HEK293 (cell line): Measurements from ENCODE around the gene CFAP410.

Source experiments
- CTCF ChIA-PET: fragments of 350-600 bp; formaldehyde crosslinking; extraction: SDS; loops from one replicate; lab custom pipeline; 2021; ENCODE audit warnings: antibody characterized with exemption; lab: Yijun Ruan, JAX
- POLR2A ChIA-PET: fragments of 300-600 bp; formaldehyde crosslinking; extraction: SDS; loops from one replicate; lab custom pipeline; 2020; ENCODE audit warnings: antibody characterized with exemption, inconsistent platforms; lab: Yijun Ruan, JAX
- H3K27ac ChIP-seq: fragments of 200-500 bp; sonication (Bioruptor generic); 2 replicates; pipeline ENCODE4 v1.5.1; 2014; ENCODE audit warnings: low read depth, low read length, control low read depth, inconsistent platforms; ENCODE audit errors: extremely low read depth
- H3K36me3 ChIP-seq, 2 experiments: fragments of 200-500 bp in 1 of 2; sonication (Bioruptor generic) in 1 of 2; 1 replicate in 1 of 2; 2 replicates in 1 of 2; pipeline ENCODE4 v1.5.1; 2014 to 2017; ENCODE audit warnings: inconsistent platforms in 2 of 2, low read length in 2 of 2; ENCODE audit not compliant: control insufficient read depth in 2 of 2, insufficient read depth in 1 of 2
- H3K4me1 ChIP-seq: fragments of 200-500 bp; sonication (Bioruptor generic); 2 replicates; pipeline ENCODE4 v1.5.1; 2014; ENCODE audit warnings: mild to moderate bottlenecking, low read length, inconsistent platforms; ENCODE audit not compliant: control insufficient read depth, insufficient read depth
- H3K4me3 ChIP-seq: 2 replicates; pipeline ENCODE4 v1.5.1; 2011; ENCODE audit warnings: low read depth, mild to moderate bottlenecking, control low read depth, low read length, moderate library complexity
- H3K9me3 ChIP-seq: fragments of 200-500 bp; sonication (Bioruptor generic); 2 replicates; pipeline ENCODE4 v1.5.1; 2014; ENCODE audit warnings: low read depth, low read length, inconsistent platforms; ENCODE audit not compliant: control insufficient read depth, insufficient read depth
- GLI2 ChIP-seq: fragments of 450-650 bp; formaldehyde crosslinking; IDR thresholded peaks from 2 replicates; pipeline ENCODE4; 2017; ENCODE audit warnings: missing biosample characterization, missing genetic modification characterization, low read depth, borderline replicate concordance
- GLI4 ChIP-seq: fragments of 450-650 bp; formaldehyde crosslinking; IDR thresholded peaks from 2 replicates; pipeline ENCODE4 v1.5.1; 2016; ENCODE audit warnings: missing biosample characterization, missing genetic modification characterization
- PRDM1 ChIP-seq: fragments of 450-650 bp; formaldehyde crosslinking; IDR thresholded peaks from 2 replicates; pipeline ENCODE4; 2016; ENCODE audit warnings: missing biosample characterization, missing genetic modification characterization
- TCF7L2 ChIP-seq: IDR thresholded peaks from 2 replicates; pipeline ENCODE4 v1.6.1; 2011; ENCODE audit warnings: low read depth, mild to moderate bottlenecking, inconsistent platforms, low read length, moderate library complexity, borderline replicate concordance
- ZBTB17 ChIP-seq: fragments of 450-650 bp; formaldehyde crosslinking; IDR thresholded peaks from 2 replicates; pipeline ENCODE4 v1.5.1; 2016; ENCODE audit warnings: missing biosample characterization, missing genetic modification characterization
- ZBTB20 ChIP-seq: fragments of 450-650 bp; formaldehyde crosslinking; IDR thresholded peaks from 2 replicates; pipeline ENCODE4 v1.5.1; 2016; ENCODE audit warnings: missing biosample characterization, missing genetic modification characterization
- ZIC2 ChIP-seq: fragments of 450-650 bp; formaldehyde crosslinking; IDR thresholded peaks from 2 replicates; pipeline ENCODE4 v1.5.1; 2016; ENCODE audit warnings: missing biosample characterization, missing genetic modification characterization
- ZNF155 ChIP-seq: fragments of 450-650 bp; formaldehyde crosslinking; IDR thresholded peaks from 2 replicates; pipeline ENCODE4 v1.5.1; 2016; ENCODE audit warnings: missing biosample characterization, missing genetic modification characterization
- ZNF2 ChIP-seq: fragments of 450-650 bp; formaldehyde crosslinking; IDR thresholded peaks from 2 replicates; pipeline ENCODE4 v1.5.1; 2016; ENCODE audit warnings: missing biosample characterization, missing genetic modification characterization
- ZNF350 ChIP-seq: fragments of 450-650 bp; formaldehyde crosslinking; IDR thresholded peaks from 2 replicates; pipeline ENCODE4 v1.5.0; 2017; ENCODE audit warnings: missing biosample characterization, mild to moderate bottlenecking, missing genetic modification characterization
- ZNF514 ChIP-seq: fragments of 450-650 bp; formaldehyde crosslinking; IDR thresholded peaks from 2 replicates; pipeline ENCODE4 v1.5.1; 2016; ENCODE audit warnings: missing biosample characterization, missing genetic modification characterization
- TF ChIP-seq, protein P1 (sequence below): fragments of 450-650 bp; formaldehyde crosslinking; optimal IDR thresholded peaks from 2 replicates; pipeline ENCODE3; 2016; ENCODE audit warnings: missing biosample characterization, mild to moderate bottlenecking, missing genetic modification characterization
- TF ChIP-seq, protein P2 (sequence below): fragments of 450-650 bp; formaldehyde crosslinking; IDR thresholded peaks from 2 replicates; pipeline ENCODE4 v1.5.1; 2016; ENCODE audit warnings: missing biosample characterization, missing genetic modification characterization, low read depth
- TF ChIP-seq, protein P3 (sequence below): fragments of 450-650 bp; formaldehyde crosslinking; IDR thresholded peaks from 2 replicates; pipeline ENCODE4 v1.5.1; 2016; ENCODE audit warnings: missing biosample characterization, missing genetic modification characterization
- TF ChIP-seq, protein P4 (sequence below): fragments of 450-650 bp; formaldehyde crosslinking; IDR thresholded peaks from 2 replicates; pipeline ENCODE4 v1.5.0; 2017; ENCODE audit warnings: missing biosample characterization, missing genetic modification characterization, borderline replicate concordance
- TF ChIP-seq, protein P5 (sequence below): fragments of 450-650 bp; formaldehyde crosslinking; IDR thresholded peaks from 2 replicates; pipeline ENCODE4 v1.5.1; 2016; ENCODE audit warnings: missing biosample characterization, missing genetic modification characterization
- TF ChIP-seq, protein P6 (sequence below): fragments of 450-650 bp; formaldehyde crosslinking; IDR thresholded peaks from 2 replicates; pipeline ENCODE4 v1.5.1; 2016; ENCODE audit warnings: missing biosample characterization, missing genetic modification characterization

CFAP410 gene

DNA sequence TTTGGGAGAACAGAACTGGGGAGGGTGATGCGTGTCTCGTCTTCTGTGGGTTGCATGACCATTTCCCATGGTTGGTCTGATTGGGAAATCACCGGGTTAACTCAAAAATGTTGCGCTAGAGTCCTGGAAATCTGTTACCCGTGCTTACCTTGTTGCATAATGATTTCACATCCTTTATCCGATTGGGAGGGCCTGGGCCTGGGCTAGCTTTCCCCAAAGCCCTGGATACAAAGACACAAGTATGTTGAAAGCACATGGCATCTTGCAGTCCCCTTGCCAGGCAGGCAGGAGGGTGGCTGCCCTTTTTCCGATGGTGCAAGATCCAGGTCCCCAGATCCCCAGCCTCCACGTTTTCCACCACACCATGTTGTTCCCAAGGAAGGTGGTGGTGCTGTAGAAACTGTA lies 14.8 kb upstream of the CFAP410 start:
- Histone ChIP-seq H3K9me3 (no peaks in the 10 kb centered on the region), H3K36me3 (no peaks in the 10 kb centered on the region), H3K27ac (no peak overlapping the region), H3K4me3 (no peak overlapping the region), H3K4me1 (no peaks in the 10 kb centered on the region)
- no peak for TF ChIP-seq ZIC2
- no peak for TF ChIP-seq PRDM1 (tag by site-specific recombination)
- 0 out of 2 replicates have a peak, but pooled peaks have one; percentile 10 for TF ChIP-seq ZBTB17 (tag by site-specific recombination)
- POLR2A ChIA-PET: no interaction called here
- CTCF ChIA-PET: no interaction called here

DNA sequence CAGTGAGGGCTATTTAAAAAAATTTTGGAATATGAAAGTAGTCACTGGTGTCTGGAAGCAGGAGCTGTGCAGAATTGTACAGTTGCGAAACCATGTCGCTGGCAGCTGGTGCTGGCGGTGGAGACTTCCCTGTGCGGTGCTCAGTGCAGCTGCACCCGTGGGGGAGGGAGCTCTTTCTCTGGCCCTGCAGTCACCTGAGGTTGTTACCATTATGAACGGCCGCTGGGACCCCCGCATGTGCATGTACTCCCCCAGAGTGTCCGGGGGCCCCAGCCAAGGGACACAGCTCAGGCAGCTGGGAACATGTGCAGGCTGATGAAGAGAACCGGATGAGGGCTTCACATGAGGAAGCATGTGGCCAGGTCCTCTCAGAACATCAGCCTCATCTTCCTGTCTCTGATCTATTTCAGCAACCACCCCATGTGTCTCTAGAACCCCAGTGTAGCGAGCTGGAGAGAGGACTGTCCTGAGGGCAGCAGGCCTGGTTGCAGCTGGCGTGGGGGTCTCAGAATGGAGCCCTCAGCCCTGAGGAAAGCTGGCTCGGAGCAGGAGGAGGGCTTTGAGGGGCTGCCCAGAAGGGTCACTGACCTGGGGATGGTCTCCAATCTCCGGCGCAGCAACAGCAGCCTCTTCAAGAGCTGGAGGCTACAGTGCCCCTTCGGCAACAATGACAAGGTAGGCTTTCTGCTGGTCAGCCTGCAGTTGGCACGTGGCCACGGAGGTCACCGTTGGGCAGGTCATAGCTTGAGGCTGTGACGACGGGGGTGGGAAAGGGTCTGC lies 14.2 kb upstream of the CFAP410 start, which contains the start of gene TRPM2:
Gene TRPM2, plus strand, starts transcription at position 431 of the 780 bp plus-strand sequence. Its CDS starts 80 bp downstream, at position 511.
- H3K4me3 ChIP-seq: no peak within 1 kb of the TSS
- no peaks in the 10 kb centered on the region for H3K4me1 ChIP-seq
- POLR2A ChIA-PET: no interaction called here
- TF ChIP-seq GLI4 (tag by site-specific recombination): no peak
- no peak for TF ChIP-seq ZBTB20 (tag by site-specific recombination)
- no peak for TF ChIP-seq TCF7L2
- TF ChIP-seq, protein P1, sequence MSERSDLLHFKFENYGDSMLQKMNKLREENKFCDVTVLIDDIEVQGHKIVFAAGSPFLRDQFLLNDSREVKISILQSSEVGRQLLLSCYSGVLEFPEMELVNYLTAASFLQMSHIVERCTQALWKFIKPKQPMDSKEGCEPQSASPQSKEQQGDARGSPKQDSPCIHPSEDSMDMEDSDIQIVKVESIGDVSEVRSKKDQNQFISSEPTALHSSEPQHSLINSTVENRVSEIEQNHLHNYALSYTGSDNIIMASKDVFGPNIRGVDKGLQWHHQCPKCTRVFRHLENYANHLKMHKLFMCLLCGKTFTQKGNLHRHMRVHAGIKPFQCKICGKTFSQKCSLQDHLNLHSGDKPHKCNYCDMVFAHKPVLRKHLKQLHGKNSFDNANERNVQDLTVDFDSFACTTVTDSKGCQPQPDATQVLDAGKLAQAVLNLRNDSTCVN: no peak
- no peak for TF ChIP-seq ZNF2
- TF ChIP-seq, protein P2, sequence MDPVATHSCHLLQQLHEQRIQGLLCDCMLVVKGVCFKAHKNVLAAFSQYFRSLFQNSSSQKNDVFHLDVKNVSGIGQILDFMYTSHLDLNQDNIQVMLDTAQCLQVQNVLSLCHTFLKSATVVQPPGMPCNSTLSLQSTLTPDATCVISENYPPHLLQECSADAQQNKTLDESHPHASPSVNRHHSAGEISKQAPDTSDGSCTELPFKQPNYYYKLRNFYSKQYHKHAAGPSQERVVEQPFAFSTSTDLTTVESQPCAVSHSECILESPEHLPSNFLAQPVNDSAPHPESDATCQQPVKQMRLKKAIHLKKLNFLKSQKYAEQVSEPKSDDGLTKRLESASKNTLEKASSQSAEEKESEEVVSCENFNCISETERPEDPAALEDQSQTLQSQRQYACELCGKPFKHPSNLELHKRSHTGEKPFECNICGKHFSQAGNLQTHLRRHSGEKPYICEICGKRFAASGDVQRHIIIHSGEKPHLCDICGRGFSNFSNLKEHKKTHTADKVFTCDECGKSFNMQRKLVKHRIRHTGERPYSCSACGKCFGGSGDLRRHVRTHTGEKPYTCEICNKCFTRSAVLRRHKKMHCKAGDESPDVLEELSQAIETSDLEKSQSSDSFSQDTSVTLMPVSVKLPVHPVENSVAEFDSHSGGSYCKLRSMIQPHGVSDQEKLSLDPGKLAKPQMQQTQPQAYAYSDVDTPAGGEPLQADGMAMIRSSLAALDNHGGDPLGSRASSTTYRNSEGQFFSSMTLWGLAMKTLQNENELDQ (tag by site-specific recombination): no peak
- TF ChIP-seq GLI2 (tag by site-specific recombination): no peak
- TF ChIP-seq, protein P3, sequence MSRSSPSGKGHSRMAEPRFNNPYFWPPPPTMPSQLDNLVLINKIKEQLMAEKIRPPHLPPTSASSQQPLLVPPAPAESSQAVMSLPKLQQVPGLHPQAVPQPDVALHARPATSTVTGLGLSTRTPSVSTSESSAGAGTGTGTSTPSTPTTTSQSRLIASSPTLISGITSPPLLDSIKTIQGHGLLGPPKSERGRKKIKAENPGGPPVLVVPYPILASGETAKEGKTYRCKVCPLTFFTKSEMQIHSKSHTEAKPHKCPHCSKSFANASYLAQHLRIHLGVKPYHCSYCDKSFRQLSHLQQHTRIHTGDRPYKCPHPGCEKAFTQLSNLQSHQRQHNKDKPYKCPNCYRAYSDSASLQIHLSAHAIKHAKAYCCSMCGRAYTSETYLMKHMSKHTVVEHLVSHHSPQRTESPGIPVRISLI (tag by site-specific recombination): no peak
- no peak for TF ChIP-seq ZNF350 (tag by site-specific recombination)
- TF ChIP-seq, protein P4, sequence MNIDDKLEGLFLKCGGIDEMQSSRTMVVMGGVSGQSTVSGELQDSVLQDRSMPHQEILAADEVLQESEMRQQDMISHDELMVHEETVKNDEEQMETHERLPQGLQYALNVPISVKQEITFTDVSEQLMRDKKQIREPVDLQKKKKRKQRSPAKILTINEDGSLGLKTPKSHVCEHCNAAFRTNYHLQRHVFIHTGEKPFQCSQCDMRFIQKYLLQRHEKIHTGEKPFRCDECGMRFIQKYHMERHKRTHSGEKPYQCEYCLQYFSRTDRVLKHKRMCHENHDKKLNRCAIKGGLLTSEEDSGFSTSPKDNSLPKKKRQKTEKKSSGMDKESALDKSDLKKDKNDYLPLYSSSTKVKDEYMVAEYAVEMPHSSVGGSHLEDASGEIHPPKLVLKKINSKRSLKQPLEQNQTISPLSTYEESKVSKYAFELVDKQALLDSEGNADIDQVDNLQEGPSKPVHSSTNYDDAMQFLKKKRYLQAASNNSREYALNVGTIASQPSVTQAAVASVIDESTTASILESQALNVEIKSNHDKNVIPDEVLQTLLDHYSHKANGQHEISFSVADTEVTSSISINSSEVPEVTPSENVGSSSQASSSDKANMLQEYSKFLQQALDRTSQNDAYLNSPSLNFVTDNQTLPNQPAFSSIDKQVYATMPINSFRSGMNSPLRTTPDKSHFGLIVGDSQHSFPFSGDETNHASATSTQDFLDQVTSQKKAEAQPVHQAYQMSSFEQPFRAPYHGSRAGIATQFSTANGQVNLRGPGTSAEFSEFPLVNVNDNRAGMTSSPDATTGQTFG (tag by site-specific recombination): no peak
- TF ChIP-seq, protein P5, sequence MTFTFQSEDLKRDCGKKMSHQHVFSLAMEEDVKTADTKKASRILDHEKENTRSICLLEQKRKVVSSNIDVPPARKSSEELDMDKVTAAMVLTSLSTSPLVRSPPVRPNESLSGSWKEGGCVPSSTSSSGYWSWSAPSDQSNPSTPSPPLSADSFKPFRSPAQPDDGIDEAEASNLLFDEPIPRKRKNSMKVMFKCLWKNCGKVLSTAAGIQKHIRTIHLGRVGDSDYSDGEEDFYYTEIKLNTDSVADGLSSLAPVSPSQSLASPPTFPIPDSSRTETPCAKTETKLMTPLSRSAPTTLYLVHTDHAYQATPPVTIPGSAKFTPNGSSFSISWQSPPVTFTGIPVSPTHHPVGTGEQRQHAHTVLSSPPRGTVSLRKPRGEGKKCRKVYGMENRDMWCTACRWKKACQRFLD: no peak
- TF ChIP-seq, protein P6, sequence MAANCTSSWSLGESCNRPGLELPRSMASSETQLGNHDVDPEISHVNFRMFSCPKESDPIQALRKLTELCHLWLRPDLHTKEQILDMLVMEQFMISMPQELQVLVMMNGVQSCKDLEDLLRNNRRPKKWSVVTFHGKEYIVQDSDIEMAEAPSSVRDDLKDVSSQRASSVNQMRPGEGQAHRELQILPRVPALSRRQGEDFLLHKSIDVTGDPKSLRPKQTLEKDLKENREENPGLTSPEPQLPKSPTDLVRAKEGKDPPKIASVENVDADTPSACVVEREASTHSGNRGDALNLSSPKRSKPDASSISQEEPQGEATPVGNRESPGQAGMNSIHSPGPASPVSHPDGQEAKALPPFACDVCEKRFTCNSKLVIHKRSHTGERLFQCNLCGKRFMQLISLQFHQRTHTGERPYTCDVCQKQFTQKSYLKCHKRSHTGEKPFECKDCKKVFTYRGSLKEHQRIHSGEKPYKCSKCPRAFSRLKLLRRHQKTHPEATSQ (tag by site-specific recombination): no peak
- TF ChIP-seq ZNF155 (tag by site-specific recombination): no peak
- no peak for TF ChIP-seq ZNF514 (tag by site-specific recombination)
- H3K27ac ChIP-seq: no peak within 1 kb of the TSS
- H3K36me3 ChIP-seq: no peaks in the 10 kb centered on the region
- no peaks in the 10 kb centered on the region for H3K9me3 ChIP-seq
- CTCF ChIA-PET: no interaction called here
